GM04503 (cell line): Measurements from ENCODE around the gene FAM174C.

Experiments used
- DNase-seq: peaks from one replicate; pipeline ENCODE4 v3.0.0-alpha.2; 2012; ENCODE audit warnings: low read depth

The FAM174C gene

GRCh38 chr19:1261798-1262622 is 13.3 kb upstream of the FAM174C start:
- DNase-seq = no peak

- DNase-seq = no peak
These were observed 12.7 kb upstream of the FAM174C start for GRCh38 chr19:1262623-1263123.

GRCh38 chr19:1263188-1263587 is 12.1 kb upstream of the FAM174C start:
- no peak for DNase-seq

GRCh38 chr19:1264801-1265614 is 10.3 kb upstream of the FAM174C start:
- no peak for DNase-seq

- peak; percentile 64 for DNase-seq
These were observed 9.7 kb upstream of the FAM174C start for GRCh38 chr19:1265615-1266128.

- no peak for DNase-seq
These were observed 9.0 kb upstream of the FAM174C start for GRCh38 chr19:1266129-1266915.

GRCh38 chr19:1266916-1267476 is 8.3 kb upstream of the FAM174C start:
- no peak for DNase-seq

- DNase-seq = no peak
These were observed 7.7 kb upstream of the FAM174C start for GRCh38 chr19:1267477-1268225.

- DNase-seq = no peak
These were observed 6.9 kb upstream of the FAM174C start for GRCh38 chr19:1268226-1269064.

GRCh38 chr19:1269065-1269477 is 6.3 kb upstream of the FAM174C start, which contains the start of gene CIRBP:
TSS of gene CIRBP (plus strand) at chr19:1269332. CDS start at chr19:1270934, 1,602 bp downstream.
- peak; percentile 82 for DNase-seq

GRCh38 chr19:1269478-1270212 is 5.7 kb upstream of the FAM174C start:
- no peak for DNase-seq

GRCh38 chr19:1270213-1270853 is 5.0 kb upstream of the FAM174C start:
- no peak for DNase-seq

GRCh38 chr19:1270854-1271527 is 4.3 kb upstream of the FAM174C start:
- DNase-seq = no peak

GRCh38 chr19:1271528-1272422 is 3.6 kb upstream of the FAM174C start:
- DNase-seq = no peak

GRCh38 chr19:1272423-1273262 is 2.7 kb upstream of the FAM174C start:
- no peak for DNase-seq
